ENCODE measurements around the gene RASD2.
A peak's percentile ranks its signal among the peaks of the same experiment; 100 is the strongest.

The RASD2 gene

GRCh38 chr22:35519306-35520000, 21.2 kb upstream of the RASD2 start:
- DNase-seq, result no peak

GRCh38 chr22:35521358-35522224, 19.0 kb upstream of the RASD2 start:
- DNase-seq, result no peak

GRCh38 chr22:35522225-35523149, 18.1 kb upstream of the RASD2 start:
- DNase-seq, result no peak

DNA sequence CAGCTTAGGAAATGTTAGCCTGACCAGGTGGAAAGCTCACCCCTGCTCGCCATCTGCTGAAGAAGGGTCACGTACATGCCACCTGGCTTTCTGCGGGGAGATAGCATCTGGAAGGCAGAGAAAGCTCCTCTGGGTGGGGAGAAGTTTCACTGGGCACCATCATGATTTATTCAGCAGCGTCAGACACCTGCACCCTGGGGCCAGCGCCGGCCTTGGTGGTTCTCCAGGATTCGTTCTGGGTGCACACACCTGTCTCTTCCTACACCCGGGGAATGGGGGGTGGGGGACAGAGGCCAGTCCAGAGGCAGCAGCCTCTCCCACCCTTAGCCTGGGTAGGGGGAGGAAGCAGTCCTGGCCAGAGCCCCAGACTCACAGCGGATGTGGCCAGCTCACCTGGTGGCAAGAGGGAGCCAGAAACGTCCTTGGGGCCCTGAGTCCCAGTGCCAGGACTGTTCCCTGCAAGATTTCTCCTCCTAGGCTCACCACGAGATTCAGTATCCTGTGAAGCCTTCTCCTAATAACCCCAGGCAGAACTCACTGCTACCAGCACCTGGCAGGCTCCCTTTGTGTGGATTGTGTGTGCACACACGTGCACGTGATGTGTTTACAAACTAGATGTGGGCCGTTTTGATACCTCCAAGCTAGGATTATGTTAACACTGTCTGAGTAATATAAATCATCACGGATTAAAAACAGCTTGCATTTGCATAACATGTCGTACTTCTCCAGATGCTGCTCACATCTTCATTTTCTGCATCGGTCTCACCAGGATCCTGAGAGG, 17.3 kb upstream of the RASD2 start:
- DNase-seq, result peak; percentile 55

GRCh38 chr22:35524966-35525686, 15.5 kb upstream of the RASD2 start:
- DNase-seq, result peak; percentile 25

GRCh38 chr22:35525687-35526332, 14.8 kb upstream of the RASD2 start:
- no peak for DNase-seq

DNA sequence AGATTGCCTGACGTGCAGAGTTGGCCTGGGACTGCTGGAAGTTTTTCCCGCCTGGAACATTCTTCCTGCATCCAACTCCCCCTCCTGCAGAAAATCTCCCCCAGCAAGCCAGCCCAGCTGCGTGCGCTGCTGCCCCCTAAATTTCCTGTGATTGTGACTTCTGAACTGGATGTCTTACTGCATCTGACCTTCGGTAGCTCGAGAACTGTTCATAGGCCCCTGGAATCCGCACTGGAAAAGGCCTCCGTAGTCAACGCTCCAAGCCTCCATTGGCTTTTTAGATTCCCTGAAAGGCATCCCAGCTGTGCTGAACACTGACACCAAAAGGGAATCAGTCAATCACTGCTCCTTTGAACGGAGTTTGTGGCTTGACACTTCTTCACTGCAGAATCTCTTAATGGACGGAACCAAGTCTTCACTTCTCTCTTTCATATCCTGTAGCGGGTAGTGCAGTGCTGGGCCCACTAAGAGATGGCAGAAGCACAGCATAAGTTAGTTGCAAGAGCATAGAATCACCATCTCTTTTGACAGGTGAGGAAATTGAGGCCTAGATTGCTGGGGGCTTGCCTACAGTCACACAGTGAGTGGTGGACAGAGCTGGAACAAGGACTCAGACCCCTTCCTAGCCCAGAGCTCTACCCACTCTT, 14.2 kb upstream of the RASD2 start:
- DNase-seq, result no peak

GRCh38 chr22:35528927-35529326, 11.7 kb upstream of the RASD2 start:
- no peak for DNase-seq

DNA sequence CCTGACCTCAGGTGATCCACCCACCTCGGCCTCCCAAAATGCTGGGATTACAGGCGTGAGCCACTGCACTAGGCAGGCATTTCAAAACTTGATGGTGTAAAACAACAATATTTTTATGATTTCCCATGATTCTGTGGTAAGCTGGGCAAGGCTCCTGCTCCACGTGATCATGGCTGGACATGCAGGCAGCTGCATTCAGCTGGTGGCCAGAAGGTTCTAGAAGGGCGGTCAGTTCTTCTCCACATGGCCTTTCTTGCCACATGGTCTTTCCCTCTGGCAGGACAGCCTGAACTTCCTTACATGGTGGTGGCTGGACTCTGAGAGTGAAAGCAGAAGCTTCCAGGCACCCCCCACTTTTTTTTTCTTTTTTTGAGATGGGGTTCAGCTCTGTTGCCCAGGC, 9.9 kb upstream of the RASD2 start:
- DNase-seq, result no peak

DNA sequence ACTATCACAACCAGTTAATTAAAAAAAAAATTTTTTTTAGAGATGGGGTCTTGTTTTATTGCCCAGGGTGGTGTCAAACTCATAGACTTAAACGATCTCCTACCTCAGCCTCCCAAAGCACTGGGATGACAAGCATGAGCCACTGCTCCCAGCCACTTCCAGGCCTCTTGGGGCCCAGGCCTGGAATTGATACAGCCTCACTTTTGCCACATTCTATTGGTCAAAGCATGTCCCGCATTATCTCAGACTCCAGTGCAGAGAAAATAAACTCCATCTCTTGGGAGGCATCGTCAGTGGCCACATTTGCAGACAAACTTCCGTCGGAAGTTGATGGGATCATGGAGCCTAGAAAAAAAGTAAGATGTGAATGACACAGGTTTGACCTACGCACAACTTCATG, 9.4 kb upstream of the RASD2 start:
- DNase-seq, result no peak

- DNase-seq, result no peak
These were observed 9.0 kb upstream of the RASD2 start for GRCh38 chr22:35531676-35532075.

GRCh38 chr22:35533365-35534029, 7.1 kb upstream of the RASD2 start:
- DNase-seq, result no peak

GRCh38 chr22:35534091-35534490, 6.5 kb upstream of the RASD2 start:
- no peak for DNase-seq

GRCh38 chr22:35537232-35537631, 3.4 kb upstream of the RASD2 start:
- no peak for DNase-seq

DNA sequence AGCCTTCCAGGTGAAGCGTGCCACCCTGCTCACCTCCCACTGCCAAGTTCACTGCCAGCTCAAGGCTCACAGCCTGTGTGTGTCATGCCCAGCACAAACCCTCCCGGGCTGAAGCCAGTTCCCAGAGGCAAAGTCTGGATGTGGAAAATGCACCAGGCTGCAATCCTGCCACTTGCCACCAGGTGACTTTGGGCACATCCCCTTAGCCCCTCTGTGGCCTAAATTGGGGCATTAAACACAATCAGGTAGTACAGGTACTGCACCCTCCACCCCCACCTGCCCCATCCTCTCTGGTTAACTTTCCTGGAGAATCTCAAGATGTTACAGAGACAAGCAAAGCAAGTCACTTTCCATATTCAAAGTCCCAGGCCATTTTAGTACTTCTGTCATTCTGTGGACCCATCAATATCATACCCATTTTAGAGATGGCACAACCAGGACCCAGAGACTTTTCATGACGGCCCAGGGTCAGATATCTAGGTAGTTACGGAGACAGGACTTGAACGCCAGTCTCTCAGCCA, 1.8 kb upstream of the RASD2 start:
- DNase-seq, result no peak

DNA sequence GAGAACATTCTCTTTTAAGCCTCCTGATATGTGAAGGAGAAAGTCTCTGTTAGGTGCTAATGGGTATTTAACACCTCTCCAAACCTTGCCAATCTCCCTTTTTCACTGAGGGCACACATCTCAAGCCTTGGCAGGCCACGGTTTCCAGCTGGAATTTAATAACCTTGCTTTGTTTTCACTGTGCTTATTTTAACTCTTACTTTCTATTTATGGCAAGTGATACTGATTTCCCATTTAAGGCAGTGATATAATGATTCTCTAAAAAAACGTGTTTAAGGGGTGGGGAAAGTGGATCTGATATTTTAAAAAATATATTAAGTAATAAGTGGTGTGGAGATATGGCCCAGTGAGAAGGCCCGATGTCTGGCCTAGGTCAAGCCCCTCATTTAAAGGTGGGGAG, 1.1 kb upstream of the RASD2 start:
- no peak for DNase-seq

DNA sequence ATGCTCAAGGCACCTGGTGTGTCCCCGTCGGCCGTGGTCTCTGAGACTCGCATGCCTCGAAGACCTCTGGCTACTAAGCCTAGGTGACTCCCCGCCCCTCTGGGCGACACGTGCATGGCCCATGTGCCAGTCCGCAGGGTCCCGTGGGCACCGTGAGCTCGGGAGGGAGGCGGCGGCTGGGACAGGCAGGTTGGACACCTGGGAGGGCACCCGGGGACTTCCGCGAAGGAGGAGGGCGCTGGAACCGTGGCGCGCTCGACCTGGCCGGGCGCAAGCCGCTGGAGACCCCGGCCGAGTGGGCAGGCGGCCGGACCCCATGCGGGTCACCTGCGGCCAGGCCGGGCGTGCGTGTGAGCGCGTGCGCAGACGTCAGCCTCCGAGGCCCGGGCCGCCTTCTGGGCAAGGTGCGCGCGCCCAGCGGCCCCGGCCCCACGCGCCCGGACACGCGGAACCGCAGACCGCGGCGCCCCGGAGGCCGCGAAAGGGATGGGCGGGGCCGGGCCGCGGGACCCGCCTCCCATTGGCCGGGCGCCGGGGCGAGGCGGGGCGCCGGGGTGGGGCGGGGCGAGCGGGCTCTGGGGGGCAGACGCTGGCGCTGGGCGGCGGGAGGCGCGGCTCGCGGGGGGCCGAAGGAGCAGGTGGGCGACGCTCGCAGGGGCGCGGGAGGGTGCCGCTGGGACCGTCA, 579 bp upstream of the RASD2 start:
- DNase-seq, result no peak

DNA sequence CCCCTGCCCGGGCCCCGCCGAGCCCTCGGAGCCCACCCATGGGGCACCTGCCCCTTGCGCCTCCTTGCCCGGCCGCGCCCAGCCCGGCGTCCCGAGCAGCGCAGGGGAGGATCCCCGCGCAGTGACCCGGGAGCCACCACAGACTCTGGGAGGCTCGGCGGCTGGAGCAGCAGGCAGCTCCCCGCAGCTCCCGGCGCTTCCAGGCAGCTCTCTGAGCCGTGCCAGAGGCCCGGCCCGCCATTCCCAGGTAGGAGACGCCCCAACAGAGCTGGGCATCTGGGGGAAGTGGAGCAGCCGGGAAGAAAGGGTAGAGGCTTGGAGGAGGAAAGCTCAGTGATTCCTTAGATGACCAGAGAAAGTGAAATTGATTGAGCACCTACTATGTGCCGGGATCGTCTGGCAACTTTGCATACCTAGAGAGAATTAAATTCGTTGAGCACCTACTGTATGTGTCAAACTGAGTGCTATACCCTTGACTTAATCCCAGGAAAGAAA, 670 bp downstream of the RASD2 start:
- no peak for DNase-seq
